Measurements from ENCODE around the gene PHACTR3. TPM values are rescaled to one million over a fixed set of nuclear protein-coding genes. Genes with fewer than 3 reads are reported as not detected.

Gene PHACTR3
- total and polyA plus RNA-seq, 2 of the 8 experiments (the other 6 are each of a cell fraction or from before 2014, with no cell fraction given): 0.05 to 0.13 TPM

- Histone ChIP-seq H3K4me2 (ENCODE audit: insufficient read depth in 1 of 2, low read depth in 2 of 2, low read length in 2 of 2) (no peak overlapping the region), H3K9me3 (ENCODE audit: insufficient read depth in 2 of 2, low read depth in 1 of 2, low read length in 1 of 2) (peaks cover 43 to 58% of the 10 kb centered on the region in 2 experiments), H3K9ac (replicated peaks in 1 of 4; ENCODE audit: extremely low read depth in 1 of 4, low read depth in 3 of 4, low read length in 3 of 4) (no peak overlapping the region), H3K14ac (ENCODE audit: insufficient read length) (no peak overlapping the region), H3K27ac (ENCODE audit: low read depth, low read length) (no peak overlapping the region), H3K56ac (replicated peaks; ENCODE audit: insufficient read length, low read depth, low read length) (no peak overlapping the region), H3K36me3 (ENCODE audit: control insufficient read depth in 2 of 4, insufficient read depth in 4 of 4, low read length in 3 of 4) (no peaks in the 10 kb centered on the region), H2BK5ac (ENCODE audit: low read depth, low read length) (no peak overlapping the region), H2BK15ac (ENCODE audit: low read length) (no peak overlapping the region), H4K20me1 (replicated peaks in 1 of 2; ENCODE audit: control insufficient read depth in 1 of 2, insufficient read depth in 2 of 2, low read length in 2 of 2) (peaks cover 0 to 3% of the 10 kb centered on the region in 2 experiments), H3K4me3 (ENCODE audit: extremely low read depth in 1 of 4, insufficient read depth in 2 of 4, low read depth in 3 of 4, low read length in 4 of 4) (no peak overlapping the region), H3K79me2 (ENCODE audit: control insufficient read depth in 1 of 2, insufficient read depth in 2 of 2, low read length in 2 of 2) (no peaks in the 10 kb centered on the region), H3K18ac (ENCODE audit: extremely low read depth, low read length) (no peak overlapping the region), H4K5ac (ENCODE audit: insufficient read length, low read depth, low read length) (no peak overlapping the region), H3K4ac (replicated peaks; ENCODE audit: insufficient read length, low read depth, low read length) (no peak overlapping the region), H2BK20ac (ENCODE audit: low read length) (no peak overlapping the region), H4K91ac (replicated peaks; ENCODE audit: insufficient read length, low read length) (no peak overlapping the region), H3K23ac (ENCODE audit: insufficient read length) (no peak overlapping the region), H2BK12ac (ENCODE audit: low read depth, low read length) (no peak overlapping the region), H3K23me2 (ENCODE audit: low read depth, low read length) (peaks cover 5% of the 10 kb centered on the region; the same call in 1 of the 2 replicates), H3K4me1 (replicated peaks in 1 of 4; ENCODE audit: control insufficient read depth in 3 of 4, insufficient read depth in 4 of 4, low read length in 3 of 4) (peaks cover 0 to 4% (median 0%) of the 10 kb centered on the region in 4 experiments; a peak in 1 of 7 replicates), H4K8ac (ENCODE audit: extremely low read depth, insufficient read depth, low read length) (no peak overlapping the region), H3K27me3 (replicated peaks in 1 of 4; ENCODE audit: control insufficient read depth in 3 of 4, extremely low read depth in 1 of 4, insufficient read depth in 3 of 4, low read length in 3 of 4) (peaks cover 0 to 7% (median 4%) of the 10 kb centered on the region in 4 experiments; a peak in 4 of 7 replicates), H2AFZ (ENCODE audit: low read length) (no peak overlapping the region), H3K79me1 (ENCODE audit: low read depth, low read length) (no peaks in the 10 kb centered on the region), H2BK120ac (replicated peaks; ENCODE audit: low read depth, low read length) (no peak overlapping the region), H2AK5ac (ENCODE audit: low read depth, low read length) (no peak overlapping the region)
- FAIRE-seq: no peak
- 85% methylated on average over 10 of the region's 10 CpGs; no CpG with 5 or more reads in 1 of the 2 experiments for WGBS, 2 experiments (ENCODE audit: extremely low coverage in 1 of 2, insufficient coverage in 1 of 2, insufficient read length in 1 of 2, insufficient replicate concordance in 2 of 2, low coverage in 1 of 2, low lambda C conversion rate in 2 of 2, missing lambda C conversion rate in 1 of 2)
- CTCF ChIA-PET (ENCODE audit: partially characterized antibody): no interaction called here
- no peak for DNase-seq (ENCODE audit: low read depth in 1 of 2, low spot score in 2 of 2)
- POLR2A ChIA-PET (ENCODE audit: partially characterized antibody): no interaction called here
- TF ChIP-seq SP2 (IDR thresholded peaks at IDR 0.05; ENCODE audit: low read length) (no peak), MAFK (IDR thresholded peaks at IDR 0.05; ENCODE audit: low read depth, low read length) (no peak), ZNF274 (IDR thresholded peaks at IDR 0.05; ENCODE audit: borderline replicate concordance, extremely low read depth, low read length) (no peak), BACH1 (IDR thresholded peaks at IDR 0.05; ENCODE audit: low read length) (no peak), KDM1A (IDR thresholded peaks at IDR 0.05; ENCODE audit: borderline replicate concordance, low read length) (no peak), MAX (IDR thresholded peaks at IDR 0.05) (no peak), CEBPB (IDR thresholded peaks at IDR 0.05; ENCODE audit: low read depth, low read length) (no peak), RFX5 (IDR thresholded peaks at IDR 0.05; ENCODE audit: borderline replicate concordance, low read depth, low read length) (no peak), PHF8 (conservative IDR thresholded peaks at IDR 0.05; ENCODE audit: low read depth, low read length) (no peak), ASH2L (IDR thresholded peaks at IDR 0.05; ENCODE audit: low read length) (no peak), SIX5 (IDR thresholded peaks at IDR 0.05; ENCODE audit: low read depth, low read length) (no peak), SRF (IDR thresholded peaks at IDR 0.05; ENCODE audit: low read depth, low read length) (no peak), TBP (IDR thresholded peaks at IDR 0.05; ENCODE audit: low read depth, low read length) (no peak), TAF1 (IDR thresholded peaks at IDR 0.05; ENCODE audit: low read depth, low read length) (no peak), RNF2 (IDR thresholded peaks at IDR 0.05; ENCODE audit: borderline replicate concordance, low read depth, low read length, missing control alignments, poor library complexity, severe bottlenecking) (no peak)
These were observed 35.8 kb upstream of the PHACTR3 start for GRCh38 chr20:59568509-59569024.
